Stimulated activated CD4-positive, alpha-beta T cell treated with anti-CD3 and anti-CD28 coated beads, Interleukin-12 subunit alpha, Interleukin-12 subunit beta, amount 100 ng/mL, for 48 hours (primary cell): ENCODE results near the gene NTM.
"Not testable (repeated sequence)": the region's sequence is repeated elsewhere in the genome, so short reads cannot be mapped to it uniquely, and the experiment has no call there.

Experiments
- DNase-seq, 3 donors: peaks; one replicate each; pipeline ENCODE4 v3.0.0-alpha.2; 2020; ENCODE audit warnings: low read depth in 2 of 3, low spot score in 1 of 3

The NTM gene

DNA sequence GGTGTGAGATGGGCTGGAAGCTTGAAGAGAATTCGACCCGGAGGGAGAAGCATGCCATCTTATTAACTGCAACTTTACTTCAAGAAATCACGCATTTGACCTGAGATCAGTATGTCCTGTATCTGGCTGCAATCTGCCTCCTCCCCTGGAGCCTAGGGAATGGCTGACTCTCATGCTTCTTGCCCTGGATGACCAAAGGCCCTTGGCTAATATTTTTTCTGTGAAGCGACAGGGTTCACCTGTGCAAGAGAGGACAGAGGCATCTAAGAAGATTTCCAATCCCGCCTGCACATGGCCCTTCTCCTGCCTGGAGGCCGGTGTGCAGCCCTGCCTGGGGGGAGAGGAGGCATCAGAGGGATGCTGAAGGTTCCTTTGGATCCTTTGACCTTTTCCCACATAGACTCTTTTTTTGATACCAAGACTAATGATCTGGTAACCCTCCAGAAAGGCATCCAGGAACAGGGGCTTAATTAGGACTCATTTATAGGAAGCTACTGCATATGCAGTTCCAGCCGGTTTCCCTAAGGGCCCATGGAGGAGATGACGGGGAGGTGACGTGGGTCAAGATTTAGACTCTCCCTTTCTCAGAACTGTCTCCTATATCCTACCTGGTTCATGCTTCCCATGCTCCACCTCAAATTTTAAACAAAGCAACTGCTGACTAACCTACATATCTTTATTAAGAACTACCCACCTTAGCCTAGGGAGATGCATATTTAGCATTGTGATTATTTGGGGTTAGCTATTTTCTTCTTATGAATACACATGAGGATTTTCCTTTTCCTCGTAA, 50.8 kb downstream of the NTM start:
- no peak for DNase-seq

GRCh38 chr11:131422029-131422428, 51.6 kb downstream of the NTM start:
- no peak for DNase-seq

GRCh38 chr11:131422496-131422895, 52.1 kb downstream of the NTM start:
- no peak for DNase-seq

GRCh38 chr11:131423688-131424087, 53.3 kb downstream of the NTM start:
- no peak for DNase-seq

GRCh38 chr11:131424257-131424876, 54.0 kb downstream of the NTM start:
- DNase-seq = not testable (repeated sequence)

DNA sequence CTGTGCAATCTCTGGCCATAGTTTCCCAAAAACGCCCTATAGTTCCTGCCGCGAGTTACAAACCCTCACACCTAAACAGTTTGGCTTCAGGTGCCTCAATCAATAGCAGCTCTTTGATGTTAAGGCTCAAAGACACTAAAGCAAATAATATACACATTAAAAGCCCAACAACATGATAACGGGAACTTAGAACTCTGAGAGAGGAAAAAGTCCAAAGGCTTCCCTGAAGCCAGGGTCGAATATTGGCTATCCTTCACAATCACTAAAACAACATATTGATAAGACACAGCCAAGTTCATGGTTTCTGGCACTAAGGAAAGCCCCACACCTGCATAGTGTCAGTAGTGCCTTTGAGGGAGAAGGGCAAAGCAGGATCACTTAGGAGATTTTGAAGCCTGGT, 54.9 kb downstream of the NTM start:
- DNase-seq = no peak

DNA sequence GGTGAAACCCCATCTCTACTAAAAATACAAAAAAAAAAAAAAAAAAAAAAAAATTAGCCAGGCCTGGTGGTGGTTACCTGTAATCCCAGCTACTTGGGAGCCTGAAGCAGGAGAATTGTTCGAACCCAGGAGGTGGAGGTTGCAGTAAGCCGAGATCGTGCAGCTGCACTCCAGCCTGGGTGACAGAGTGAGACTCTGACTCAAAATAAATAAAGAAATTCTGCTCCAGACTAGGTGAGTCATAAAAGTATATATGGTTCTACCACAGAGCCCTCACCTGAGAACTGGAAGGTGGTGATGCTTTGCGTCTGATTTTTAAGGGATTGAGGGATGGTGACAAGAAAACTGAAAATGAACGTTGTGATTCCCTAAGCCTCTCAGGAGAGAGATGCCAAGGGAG, 58.4 kb downstream of the NTM start:
- no peak for DNase-seq

DNA sequence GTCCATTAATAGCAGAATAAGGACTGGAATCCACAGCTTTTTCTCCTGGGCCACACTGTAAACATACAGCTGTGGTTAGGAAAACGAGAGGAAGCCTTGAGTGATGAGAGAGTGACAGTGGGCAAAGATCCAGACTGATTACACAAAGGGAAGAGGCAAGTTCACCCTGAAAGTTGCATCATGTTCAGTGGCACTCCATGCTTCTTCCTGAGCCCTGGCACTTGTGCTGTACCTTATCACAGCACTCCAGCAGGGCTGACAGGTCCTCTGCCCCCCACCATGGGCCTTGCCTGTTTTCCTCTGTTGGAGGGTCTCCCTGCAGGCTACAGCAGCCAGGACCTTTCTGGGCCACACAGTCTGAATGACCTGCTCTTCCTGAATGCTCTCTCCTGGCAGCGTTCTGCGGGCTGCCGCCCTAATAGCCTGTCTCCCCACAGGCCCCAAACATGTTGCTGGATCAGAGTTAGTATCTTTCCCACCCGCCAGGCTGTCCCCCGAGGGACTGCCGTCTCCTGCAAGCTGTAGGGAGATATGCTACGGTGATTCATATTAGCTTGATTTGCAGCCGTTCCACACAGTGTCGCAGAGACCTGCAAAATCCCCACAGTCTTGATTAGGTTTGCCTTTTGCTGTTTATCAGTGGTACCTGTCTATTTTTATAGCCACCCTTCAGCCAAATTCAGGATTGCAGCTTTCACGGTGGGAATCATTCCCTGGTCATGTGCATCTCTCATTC, 60.2 kb downstream of the NTM start:
- no peak for DNase-seq

DNA sequence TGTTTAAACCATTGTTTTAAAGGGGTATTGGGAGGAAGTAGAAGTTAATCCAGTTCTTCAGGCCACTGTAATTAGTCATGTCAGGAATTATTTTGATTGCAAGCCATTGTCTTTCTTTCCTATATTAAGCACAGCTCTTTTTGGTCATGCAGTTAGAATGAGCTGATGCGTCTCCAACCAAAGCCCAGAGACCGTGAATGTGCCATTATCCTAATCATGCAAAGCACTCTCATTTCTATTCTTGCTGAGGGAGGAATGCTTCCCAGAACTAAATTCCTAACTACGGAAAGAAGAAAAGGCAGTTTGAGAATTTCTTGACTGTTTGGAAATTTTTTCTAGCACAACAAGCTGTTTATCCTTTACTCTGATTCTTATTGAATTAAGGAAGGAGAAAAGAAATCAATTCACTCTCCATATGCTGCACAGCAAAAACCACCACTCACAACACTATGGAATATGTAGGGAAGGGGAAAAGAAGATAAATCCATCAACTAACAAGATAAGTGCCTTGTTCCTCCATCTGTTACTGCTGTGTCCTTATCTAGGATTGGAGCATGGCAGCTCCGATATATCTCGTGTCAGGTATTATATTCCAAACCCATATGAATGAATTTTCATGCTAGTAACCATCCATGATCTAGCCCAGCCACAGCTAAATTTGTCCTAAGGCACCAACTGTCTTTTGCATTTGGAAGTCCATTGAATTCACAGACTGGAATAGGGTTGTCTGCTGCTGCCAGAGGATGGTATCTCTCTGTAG, 70.8 kb downstream of the NTM start:
- no peak for DNase-seq

- DNase-seq = no peak
Measured at GRCh38 chr11:131446590-131447275, 76.3 kb downstream of the NTM start.

DNA sequence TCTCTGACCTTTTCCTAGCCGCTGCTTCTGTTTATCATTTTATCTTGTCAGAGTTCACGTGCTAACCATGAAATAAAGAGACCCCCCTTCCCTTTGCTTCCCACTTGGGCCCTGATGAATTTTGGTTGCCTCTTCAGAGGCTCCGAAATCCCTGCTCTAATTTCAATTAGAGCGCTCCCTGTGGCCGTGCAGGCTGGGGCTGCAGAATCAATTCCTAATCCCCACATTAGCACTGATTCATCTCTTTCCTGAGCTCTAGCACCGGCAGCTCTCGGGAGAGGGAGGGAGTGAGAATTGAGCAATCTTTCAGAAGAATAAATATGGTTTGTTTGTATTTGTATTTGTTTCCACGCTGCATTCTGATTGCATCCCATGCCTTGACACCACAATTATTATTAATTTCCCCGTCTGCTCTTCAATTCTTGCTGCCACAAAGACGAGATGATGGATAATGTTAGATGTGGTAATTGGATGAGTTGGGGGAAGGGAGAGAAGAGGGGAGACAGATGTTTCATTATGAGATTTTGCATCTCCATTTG, 76.9 kb downstream of the NTM start:
- DNase-seq = no peak

DNA sequence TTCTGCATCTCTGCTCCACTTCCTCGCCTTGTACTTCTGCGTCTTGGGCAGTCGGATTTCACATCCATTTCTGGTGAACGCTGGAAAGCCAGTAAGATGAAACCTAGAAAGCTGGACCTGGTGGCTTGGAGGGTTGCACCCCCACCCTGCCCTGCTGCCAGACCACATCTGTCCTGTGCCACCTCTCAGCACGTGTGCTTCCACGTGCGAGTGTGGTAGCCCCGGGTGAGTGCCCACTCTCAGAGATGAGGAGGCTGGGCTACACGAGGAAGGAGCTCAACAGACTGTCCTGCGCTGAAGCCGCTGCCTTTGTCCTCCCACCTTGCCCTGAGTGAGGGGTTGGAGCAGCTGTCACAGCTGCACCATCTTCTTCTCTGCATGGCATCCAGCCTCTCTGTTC, 77.5 kb downstream of the NTM start:
- no peak for DNase-seq

DNA sequence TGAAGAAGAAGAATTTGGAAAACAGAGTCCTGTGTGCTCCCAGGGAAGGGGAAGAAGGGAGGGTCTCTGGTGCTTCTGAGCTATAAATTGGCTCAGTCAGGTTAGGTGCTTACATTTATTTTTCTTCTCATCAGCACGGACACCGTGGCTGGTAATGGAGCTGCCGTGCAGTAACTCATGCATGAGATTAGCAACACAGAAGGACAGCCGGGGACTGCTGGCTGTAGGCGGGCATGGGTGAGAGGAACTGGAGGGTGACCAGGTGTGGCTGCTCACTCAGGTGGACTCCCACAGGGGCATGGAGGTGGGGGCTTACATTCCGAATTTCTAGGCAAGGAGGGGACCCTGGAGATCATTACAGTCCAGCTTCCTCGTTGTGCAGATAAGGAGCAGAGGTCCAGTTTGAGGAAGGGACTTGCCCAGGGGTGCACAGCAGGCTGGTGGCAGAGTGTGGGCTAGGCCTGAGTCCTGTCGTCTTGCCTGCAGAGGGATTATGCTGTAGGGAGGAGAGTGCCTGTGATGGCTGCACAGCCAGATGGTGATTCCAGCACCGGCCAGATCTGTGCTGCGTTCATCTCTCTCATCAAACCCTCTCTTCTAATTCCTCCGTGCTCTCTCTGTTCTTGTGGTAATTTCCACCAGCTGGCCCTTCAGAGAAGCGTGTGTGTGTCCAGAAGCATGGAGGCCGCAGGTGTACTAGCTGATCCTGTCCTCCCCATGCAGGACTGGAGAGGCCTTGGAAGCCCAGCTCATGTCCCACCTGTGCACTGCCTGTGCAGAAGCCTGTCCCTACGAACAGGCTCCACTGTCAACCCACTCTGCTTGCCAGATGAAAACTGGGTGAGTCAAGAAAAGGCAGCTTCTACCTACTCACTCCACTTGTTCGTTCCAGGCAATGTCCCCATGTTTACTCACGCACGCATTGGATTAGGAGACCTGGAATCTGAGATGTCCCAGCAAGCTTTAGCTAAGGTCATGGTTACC, 78.9 kb downstream of the NTM start:
- DNase-seq = no peak

- no peak for DNase-seq
Measured at GRCh38 chr11:131454490-131454889, 84.1 kb downstream of the NTM start.

DNA sequence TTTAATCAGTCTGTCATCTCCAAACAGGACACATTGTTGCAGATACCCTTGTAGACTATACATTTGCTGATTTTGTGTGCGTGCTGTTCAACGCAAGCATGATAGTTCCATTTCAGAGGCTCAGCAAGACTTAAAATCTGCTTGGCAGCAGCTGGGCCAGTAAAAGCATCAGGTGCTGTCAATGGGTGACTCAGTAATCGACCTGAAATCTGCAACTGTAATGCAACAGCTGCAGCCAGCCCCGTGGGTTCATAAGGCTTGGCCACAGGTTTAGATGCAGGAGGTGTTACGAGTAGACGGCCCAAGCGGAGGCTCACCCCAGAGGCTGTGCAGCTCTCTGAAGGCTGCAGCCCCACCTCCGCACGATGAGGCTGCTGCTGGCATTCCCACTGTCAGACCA, 84.6 kb downstream of the NTM start:
- DNase-seq = no peak

DNA sequence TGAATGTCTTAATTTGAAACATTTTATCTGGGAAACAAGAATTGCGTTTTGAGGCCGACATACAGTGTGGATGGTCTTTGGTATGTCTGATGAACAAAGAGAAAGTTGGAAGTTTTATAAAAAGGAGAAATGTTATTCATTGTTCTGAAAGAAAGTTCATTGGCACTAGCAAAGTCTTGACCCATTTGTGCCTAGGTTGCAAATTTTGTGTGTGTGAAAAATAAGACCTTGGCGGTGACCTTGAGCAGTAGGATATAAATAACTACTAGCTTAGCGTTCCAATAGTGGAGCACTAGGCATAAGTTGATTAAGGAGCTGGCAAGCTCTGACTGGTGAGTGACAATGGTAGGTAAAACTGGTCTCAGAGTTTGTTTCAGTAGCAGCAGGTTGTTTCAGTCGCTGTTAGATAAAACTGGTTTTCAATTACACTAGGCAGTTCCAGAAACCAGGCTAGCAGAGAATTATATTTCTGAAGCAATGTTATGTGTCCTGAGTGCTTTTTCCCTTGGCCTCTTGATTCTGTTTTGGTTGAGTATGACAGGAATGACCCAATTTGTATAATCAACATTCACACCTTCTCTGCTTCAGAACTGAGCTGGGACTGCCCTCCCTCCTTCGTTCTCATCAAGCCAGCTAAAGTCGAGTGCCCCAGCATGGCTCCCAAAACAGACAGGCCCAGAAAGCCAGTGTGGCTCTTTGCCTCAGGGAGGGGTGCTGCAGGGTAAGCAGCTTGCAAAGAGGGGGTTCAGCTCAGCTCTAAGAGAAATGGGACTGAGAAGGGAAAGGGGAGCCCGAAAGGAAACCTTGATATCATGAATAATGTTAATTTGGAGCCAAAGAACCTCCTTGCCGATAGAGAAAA, 85.7 kb downstream of the NTM start:
- no peak for DNase-seq

GRCh38 chr11:131457163-131457562, 86.7 kb downstream of the NTM start:
- no peak for DNase-seq

DNA sequence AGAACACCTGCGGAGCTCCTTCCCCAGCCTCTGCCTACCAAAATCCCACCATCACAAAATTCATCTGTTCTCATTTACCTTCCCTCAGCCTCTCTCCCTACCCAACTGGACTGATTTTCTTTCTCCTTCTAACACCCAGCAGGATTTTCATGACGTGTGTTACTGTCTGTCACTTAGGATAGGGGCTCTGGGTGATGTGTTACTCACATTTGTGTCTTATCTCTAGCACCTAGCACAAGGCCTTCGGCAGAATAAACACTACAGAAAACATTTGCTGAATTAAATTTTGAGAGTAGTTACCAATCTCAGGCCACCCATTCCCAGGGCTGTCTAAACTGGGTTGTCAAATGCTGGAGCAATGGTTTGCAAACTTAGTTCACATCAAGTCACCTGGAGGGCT, 88.0 kb downstream of the NTM start:
- no peak for DNase-seq

- DNase-seq = no peak
Measured at GRCh38 chr11:131460931-131461330, 90.5 kb downstream of the NTM start.
